NB4 (cell line): ENCODE measurements around the gene MRPL51.

Experiments
- CTCF ChIP-seq: IDR thresholded peaks from one replicate; pipeline ENCODE4 v1.5.1; 2012; ENCODE audit warnings: low read depth, low read length
- MYC ChIP-seq: IDR thresholded peaks from 2 replicates; pipeline ENCODE4 v1.6.1; 2011; ENCODE audit warnings: low read depth, low read length

- TF ChIP-seq MYC (no peak), CTCF (no peak)
Observed at GRCh38 chr12:6527711-6528110, 34.6 kb upstream of the MRPL51 start.
